ENCODE data around the gene MAJIN.

GRCh38 chr11:64918017-64918416 lies 53.9 kb downstream of the MAJIN start:
- TF ChIP-seq EZH2 (IDR thresholded peaks at IDR 0.05) (no peak), POLR2AphosphoS5 (IDR thresholded peaks at IDR 0.05; ENCODE audit: borderline replicate concordance, low read depth, low read length) (no peak)
